ENCODE results near the gene PBRM1. TPM values are rescaled to one million over a fixed set of nuclear protein-coding genes. Genes with fewer than 3 reads are reported as not detected.
A peak's percentile ranks its signal among the peaks of the same experiment; 100 is the strongest.

PBRM1 gene
- total and polyA plus RNA-seq, 2 donors (not counting 1 experiment from before 2014, with no cell fraction given) = 16.8 to 85.9 TPM

- peaks cover 13% of the 10 kb centered on the region for H3K4me1 Mint-ChIP-seq
- TF ChIP-seq, protein P1, sequence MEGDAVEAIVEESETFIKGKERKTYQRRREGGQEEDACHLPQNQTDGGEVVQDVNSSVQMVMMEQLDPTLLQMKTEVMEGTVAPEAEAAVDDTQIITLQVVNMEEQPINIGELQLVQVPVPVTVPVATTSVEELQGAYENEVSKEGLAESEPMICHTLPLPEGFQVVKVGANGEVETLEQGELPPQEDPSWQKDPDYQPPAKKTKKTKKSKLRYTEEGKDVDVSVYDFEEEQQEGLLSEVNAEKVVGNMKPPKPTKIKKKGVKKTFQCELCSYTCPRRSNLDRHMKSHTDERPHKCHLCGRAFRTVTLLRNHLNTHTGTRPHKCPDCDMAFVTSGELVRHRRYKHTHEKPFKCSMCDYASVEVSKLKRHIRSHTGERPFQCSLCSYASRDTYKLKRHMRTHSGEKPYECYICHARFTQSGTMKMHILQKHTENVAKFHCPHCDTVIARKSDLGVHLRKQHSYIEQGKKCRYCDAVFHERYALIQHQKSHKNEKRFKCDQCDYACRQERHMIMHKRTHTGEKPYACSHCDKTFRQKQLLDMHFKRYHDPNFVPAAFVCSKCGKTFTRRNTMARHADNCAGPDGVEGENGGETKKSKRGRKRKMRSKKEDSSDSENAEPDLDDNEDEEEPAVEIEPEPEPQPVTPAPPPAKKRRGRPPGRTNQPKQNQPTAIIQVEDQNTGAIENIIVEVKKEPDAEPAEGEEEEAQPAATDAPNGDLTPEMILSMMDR (IDR thresholded peaks at IDR 0.05) = no peak
- no peak for TF ChIP-seq EZH2 (IDR thresholded peaks at IDR 0.05; ENCODE audit: borderline replicate concordance, insufficient read depth, low read depth, low read length, poor library complexity, severe bottlenecking)
Observed at GRCh38 chr3:52714335-52715302, 28.9 kb upstream of the PBRM1 start.

More at GRCh38 chr3:52714335-52715302, 28.9 kb upstream of the PBRM1 start:
- Histone ChIP-seq H3K79me2 (ENCODE audit: control insufficient read depth, insufficient read depth, low read length) (no peaks in the 10 kb centered on the region), H3K4me1 (ENCODE audit: control insufficient read depth in 2 of 2, insufficient read depth in 2 of 2, low read length in 2 of 2) (peaks cover 9 to 11% of the 10 kb centered on the region in 2 donors), H3K4me3 (ENCODE audit: control extremely low read depth in 1 of 5, extremely low read depth in 1 of 5, insufficient read depth in 1 of 5, low read depth in 2 of 5, low read length in 4 of 5) (no peak overlapping the region), H4K20me1 (ENCODE audit: control insufficient read depth, insufficient read depth, low read length, poor library complexity, severe bottlenecking) (no peaks in the 10 kb centered on the region), H2AFZ (ENCODE audit: insufficient read depth, low read depth, low read length, poor library complexity, severe bottlenecking) (no peak overlapping the region), H3K9me3 (ENCODE audit: control extremely low read depth in 1 of 3, control insufficient read depth in 2 of 3, insufficient read depth in 1 of 3, low read length in 2 of 3) (peaks cover 0 to 3% (median 0%) of the 10 kb centered on the region in 3 donors), H3K9ac (ENCODE audit: low read length) (no peak overlapping the region), H3K4me2 (replicated peaks; ENCODE audit: low read depth, low read length, poor library complexity, severe bottlenecking) (no peak overlapping the region), H3K27ac (ENCODE audit: low read length in 2 of 2) (no peak overlapping the region), H3K27me3 (replicated peaks in 1 of 4; ENCODE audit: control extremely low read depth in 1 of 4, control insufficient read depth in 3 of 4, insufficient read depth in 4 of 4, low read length in 3 of 4) (no peaks in the 10 kb centered on the region), H3K36me3 (replicated peaks in 1 of 2; ENCODE audit: control extremely low read depth in 1 of 2, control insufficient read depth in 1 of 2, extremely low read depth in 1 of 2, insufficient read depth in 2 of 2, low read length in 1 of 2) (peaks cover 0 to 7% of the 10 kb centered on the region in 2 experiments)
- H3K27me3 Mint-ChIP-seq = no peaks in the 10 kb centered on the region
- no peak overlapping the region for H3K27ac Mint-ChIP-seq
- ChIA-PET POLR2A (interaction anchor here (0.7 kb wide), 1 partner anchor 48 kb away, joined by 6 read pairs; no protein-coding TSS in a partner anchor), CTCF (interaction anchor here (1.3 kb wide), 1 partner anchor 15 kb away, joined by 3 read pairs; no protein-coding TSS in a partner anchor)
- peak; percentile 5 for ATAC-seq (ENCODE audit: low read depth)
- WGBS (ENCODE audit: insufficient coverage) = 94% methylated on average over 35 of the region's 39 CpGs
- intact Hi-C loops (cut with micrococcal nuclease) = no loop called here
- DNase-seq = no peak
- no peak overlapping the region for H3K4me3 Mint-ChIP-seq
- H3K9me3 Mint-ChIP-seq (ENCODE audit: insufficient read depth) = no peaks in the 10 kb centered on the region
